Nucleus accumbens (tissue), 56 donors: ENCODE data around the gene STC2.

Experiments
- DNase-seq, 56 donors: peaks; one replicate each; lab custom pipeline; 2025; lab: John Stamatoyannopoulos, UW

STC2 gene

GRCh38 chr5:173329491-173330337, 1.5 kb upstream of the STC2 start:
- peak in 1 of 56 donors; percentile 21 for DNase-seq

DNA sequence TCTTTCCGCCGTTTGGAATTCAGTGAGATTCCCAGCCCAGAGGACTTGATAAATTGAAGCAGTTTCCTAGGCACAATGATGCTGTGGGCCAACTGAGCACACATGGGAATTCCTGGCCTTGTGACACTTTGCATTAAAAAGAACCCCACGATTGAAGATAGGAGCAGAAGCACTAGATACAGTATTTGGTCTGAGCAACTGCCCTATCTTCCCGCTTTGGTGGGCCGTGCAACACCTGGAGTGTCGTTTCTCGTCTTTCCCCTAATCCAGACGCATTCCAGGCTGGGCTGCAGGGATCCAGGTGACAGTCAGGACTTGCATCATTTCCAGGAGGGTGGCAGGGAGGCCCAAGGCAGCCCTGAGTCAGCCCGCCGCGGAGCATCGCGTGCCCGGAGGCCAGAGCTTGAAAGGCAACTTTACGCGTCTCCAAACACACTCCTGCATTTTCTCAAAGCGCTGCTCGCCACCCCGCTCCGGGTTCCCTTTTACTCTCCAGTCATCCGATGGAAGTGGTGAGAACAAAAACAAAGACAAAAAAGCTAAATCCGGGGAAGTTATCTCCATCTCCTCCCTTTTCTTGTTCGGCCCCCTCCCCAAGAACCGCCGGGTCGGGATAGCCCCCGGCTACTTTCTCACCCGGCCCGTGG, 753 bp upstream of the STC2 start:
- DNase-seq, result peak in 1 of 56 donors; percentile 15

DNA sequence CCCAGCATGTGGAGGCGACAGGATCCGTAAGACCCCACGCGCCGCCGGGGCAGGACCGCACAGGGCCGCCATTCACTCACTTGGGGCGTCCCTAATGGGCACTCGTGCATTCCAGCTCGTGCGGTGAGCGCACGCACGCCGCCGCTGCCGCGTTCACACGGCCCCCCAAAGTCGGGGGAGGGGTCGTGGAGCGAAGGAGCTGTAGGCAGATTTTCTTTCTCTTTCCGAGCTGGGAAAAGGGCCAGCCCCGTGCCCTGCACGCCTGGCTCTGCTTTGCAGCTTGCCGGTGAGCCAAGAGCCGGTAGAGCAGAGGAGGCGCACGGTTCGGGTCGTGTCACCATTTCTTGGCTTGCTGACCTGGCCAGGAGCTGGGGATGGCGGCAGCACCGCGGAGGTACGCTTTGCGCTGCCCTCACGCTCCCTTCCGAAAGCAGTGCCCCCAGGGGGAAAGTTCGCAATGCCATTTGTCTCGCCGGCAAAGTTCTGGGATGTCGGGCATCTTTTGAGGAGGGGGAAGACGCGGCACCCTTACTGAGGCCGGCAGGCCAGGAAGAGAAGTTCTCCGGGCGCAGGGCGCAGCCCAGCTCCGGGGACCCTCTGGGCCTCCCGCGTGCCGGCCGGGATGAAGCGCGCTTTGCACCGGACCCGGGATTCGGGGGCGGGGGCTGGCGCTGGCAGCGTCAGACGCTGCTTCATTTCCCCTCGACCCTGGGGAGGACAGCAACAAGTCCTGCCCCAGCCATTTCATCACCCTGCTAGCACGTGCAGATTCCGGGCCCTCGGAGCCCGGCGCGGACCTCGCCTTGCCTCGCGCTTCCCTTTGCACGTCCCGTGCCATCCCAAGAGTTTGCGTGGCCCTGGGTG, 898 bp downstream of the STC2 start:
- DNase-seq, result no peak

- no peak for DNase-seq
These were observed 1.7 kb downstream of the STC2 start for GRCh38 chr5:173326501-173326960.

DNA sequence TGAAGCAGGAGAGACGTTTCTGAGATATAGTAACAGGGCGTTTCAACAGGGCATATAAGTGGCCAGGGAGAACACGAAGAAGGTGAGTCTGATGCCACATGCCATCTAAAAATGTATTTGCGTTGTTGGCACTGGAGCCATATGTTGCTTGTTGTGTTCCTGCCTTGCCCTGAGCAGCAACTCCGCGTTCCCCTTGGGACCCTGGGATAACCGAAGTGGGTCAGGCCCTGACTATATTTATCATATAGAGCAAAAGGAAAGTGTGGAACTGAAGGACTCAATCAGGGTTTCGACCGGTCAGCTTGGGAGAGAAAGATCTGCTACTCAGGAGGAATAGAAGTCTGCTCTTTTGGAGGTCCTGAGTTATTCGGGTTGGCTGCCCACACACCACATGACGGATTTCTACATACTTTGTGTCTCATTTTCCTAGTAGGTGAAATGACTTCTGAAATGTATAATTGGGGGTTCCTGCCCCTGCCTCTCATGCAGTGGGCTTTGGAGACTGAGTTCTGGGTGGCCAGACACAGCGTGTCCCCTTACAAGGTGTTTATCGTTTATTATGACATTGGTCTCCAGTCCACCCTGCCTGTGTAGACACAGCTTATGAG, 3.0 kb downstream of the STC2 start:
- DNase-seq, result no peak

DNA sequence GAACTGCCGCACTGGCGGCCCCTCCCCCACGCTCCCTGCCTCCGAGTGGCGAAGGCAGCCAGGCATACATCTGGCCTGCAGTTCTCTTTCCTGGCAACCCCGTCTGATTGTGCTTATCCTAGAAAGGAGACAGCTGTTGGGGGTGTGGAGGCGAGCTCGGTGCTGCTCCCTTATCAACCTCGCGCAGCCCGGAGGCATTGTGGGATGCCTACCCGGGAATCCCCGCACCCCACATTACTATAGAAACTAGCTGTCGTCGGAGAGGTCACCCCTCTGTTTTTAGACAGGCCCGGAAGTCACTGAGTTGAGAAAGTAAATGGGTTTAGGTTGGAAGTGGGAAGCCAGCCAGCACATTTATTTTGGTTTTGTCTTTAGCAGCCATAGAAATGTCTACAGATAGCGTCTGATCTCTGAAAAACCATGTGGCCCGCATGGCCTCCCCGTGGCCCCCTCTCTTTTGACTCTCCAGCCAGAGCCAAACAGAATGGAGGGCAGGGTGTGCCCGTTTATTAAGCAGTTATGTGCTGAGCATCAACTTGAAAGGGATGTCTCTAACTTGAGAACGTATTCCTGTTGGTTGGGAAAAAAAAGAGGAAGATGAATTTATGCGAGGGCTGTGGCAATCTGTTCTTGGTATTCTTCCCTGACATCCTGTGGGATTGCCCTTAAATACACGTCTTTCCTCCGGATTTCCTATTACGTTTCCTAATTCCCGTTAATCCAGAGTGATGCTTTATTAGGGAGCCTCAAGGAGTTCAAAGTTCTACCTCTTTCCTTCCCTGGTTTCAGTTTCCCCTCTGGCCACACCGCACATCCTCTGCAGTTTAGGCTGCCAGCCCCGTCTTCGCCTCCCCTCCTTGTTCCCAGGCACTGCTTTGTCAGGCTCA, 3.9 kb downstream of the STC2 start:
- DNase-seq, result peak in 43 of 56 donors; percentile 10 to 87 (median 50)

DNA sequence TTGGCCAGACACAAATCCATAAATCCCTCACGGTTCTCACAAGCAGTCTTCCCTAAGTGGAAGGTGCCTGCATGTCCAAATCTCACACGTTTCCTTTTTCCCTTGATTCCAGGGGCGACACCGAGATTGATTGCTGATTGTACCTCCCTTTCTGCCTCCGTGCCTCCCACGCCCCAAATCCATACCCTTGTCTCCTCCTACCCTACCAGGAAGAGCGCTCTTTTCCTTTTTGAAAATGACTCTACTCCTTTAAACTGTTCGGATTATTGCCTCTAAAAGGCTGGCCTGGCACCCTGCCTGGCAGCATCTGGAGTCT, 4.5 kb downstream of the STC2 start:
- peak in 2 of 56 donors; percentile 6 to 36 for DNase-seq

DNA sequence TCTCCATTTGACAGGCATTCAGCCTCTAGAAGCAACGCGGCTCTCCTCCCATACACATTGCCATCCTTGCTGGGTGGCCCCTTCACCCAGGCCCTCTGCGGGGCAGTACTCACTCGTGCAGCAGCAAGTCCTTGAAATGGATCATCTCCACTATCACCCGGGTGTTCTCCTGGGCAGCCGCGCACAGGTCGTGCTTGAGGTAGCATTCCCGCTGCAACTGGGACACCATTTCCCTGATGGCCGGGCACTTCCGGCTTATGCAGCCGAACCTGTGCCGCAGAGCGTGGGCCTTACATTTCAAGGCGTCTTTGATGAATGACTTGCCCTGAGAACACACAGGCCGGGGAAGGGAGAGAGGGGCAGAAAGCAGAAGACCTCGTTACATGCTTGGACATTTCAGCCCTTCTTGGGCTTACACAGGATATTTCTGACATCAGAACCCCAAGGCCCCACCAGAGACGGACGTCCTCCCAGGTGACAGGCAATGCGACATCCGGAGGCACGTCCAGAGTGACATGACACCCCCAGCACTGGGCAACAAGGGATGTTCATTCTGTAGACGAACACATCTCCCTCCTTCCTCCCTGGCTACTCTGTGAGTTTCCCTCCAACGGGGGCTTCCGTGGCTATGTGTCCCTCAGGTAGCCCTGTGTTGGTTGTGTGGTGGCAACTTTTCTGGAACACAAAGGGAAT, 5.0 kb downstream of the STC2 start:
- DNase-seq, result no peak

DNA sequence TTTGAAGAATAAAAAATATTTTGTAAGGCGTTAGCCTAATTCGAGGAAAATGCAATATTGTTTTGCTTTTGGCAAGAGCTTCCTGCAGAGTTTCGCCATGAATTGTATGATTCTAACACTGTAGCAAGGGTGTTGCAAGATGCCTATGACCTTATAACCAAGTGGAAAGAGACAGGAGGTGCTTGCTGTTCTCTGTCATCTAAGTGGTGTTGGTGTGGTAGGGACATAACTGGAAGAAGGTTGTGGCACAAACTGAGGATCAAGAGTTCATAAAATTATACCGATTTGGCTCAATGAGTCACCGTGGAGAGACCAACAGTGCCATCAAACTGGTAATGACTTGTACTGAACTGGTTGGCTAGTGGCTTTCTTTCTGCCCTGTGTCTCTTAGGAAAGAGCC, 6.3 kb downstream of the STC2 start:
- DNase-seq, result no peak

DNA sequence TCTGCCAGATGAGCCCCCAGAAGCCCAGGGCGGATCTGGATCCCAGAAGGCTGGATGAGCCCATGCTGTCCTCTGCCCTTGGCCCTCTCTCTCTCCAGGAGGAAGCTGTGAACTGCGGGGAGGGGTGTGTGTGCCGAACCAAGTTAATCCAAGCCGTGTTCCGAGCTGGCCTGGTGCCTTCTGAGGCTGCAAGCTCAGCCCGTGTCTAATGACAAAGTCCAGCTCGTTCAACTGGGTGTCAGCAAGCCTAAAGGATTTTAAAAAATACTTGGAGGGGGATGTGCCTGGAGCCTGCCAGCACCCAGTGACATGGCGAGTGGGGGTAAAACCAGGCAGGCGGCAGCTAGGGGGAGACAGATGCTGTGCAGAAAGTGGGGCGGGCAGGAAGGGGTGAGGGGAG, 8.0 kb downstream of the STC2 start:
- DNase-seq, result peak in 1 of 56 donors; percentile 9

GRCh38 chr5:173319646-173320045, 8.6 kb downstream of the STC2 start:
- DNase-seq, result no peak

GRCh38 chr5:173318881-173319620, 9.2 kb downstream of the STC2 start:
- no peak for DNase-seq

DNA sequence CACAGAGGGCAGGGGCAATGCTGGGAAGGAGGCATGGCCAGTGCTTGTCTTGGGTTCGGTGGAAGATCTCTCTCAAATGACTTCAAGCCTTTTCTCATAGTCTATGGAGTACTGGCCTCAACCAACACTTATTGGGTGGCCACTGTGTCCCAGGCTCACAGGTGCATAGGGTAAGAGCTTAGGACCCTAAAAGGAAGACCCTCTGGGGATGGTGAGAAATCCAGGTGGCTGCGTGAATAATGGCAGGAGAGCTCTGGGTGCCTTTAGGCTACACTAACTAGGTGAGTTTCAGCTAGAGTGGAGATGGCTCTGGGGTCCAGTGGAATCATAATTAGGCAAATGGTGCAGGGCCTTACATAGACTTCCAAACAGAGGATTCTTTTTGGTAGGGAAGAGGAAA, 9.9 kb downstream of the STC2 start:
- no peak for DNase-seq

DNA sequence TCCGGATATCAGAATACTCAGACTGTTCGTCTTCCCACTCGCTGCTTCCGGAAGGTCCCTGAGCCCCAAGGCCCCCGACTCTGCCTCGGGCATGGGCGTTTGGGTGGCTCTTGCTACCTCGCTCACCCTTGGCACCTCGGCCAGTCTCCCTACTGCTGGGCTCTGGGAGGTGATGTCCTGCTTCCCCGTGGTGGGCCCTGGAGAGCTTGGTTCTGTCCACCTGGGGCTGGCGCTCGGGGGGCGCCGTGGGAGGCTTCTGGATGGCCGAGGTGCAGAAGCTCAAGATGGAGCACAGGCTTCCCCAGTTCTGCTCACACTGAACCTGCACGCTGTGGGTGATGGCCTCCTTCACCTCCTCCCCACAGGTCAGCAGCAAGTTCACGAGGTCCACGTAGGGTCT, 10.4 kb downstream of the STC2 start:
- no peak for DNase-seq

DNA sequence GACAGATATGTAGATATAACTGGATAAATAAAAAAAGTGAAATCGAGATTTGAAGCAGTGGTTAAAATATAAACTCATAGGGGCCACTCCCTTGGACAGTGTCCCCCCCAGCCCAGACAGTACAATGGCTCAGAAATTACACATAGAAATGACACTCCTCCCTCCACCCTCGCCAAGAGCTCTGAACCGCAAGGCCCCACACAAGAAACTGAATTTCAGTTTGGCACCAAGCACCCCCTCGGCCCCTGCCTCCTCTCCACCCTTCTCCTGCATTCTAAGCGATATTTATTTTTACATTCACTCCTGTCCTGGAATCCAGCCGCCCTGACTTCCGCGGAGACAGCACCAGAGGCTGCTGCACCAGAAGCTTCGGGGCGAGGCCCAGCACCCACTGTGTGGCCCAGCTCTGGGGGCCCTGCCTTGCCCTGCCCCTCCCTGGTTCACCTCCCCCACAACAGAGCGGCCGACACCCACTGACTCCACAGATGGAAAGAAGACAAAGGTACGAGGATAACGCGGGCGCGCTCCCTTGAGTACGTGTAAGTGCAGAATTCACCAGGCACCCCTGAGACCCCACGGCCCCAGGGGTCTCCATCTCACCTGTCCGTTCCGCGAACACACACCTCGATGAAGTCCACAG, 11.0 kb downstream of the STC2 start:
- DNase-seq, result no peak

DNA sequence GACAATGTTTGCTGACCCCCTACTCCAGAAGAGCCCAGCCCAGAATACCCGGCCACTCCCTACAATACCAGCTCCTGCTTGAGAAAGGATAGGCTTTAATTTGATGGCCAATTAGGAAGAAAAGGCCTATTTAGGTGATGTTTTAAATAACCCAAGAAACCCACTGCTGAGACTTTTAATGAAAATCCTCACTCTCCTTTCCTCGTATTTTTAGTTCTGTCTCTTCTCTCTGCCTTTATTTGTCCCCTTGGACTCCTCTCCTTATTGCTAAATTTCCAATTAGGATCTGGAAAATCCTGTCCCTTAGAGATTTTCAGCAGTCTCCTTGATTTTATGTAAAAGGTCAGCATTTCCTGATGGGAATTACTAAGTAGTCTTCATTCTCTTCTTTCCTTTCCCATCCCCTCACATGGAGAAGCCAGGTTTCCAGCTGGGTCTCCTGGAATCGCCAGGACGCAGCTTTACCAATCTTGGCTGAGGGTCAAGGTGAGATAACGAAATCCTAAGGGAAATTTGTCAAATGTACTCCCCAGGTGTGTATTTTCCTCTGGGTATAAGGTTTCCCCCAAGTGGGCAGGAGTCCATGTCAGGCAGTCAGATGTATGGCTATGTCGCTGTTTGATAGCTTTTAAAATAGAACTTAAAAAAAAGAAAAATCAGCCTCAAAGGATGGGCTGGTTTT, 11.7 kb downstream of the STC2 start:
- no peak for DNase-seq
